HG02642 (cell line): ENCODE results near the gene SLC8A3.

Experiments
- ATAC-seq: cut with Tn5 transposase; IDR thresholded peaks from one replicate; pipeline ENCODE4 v1.9.1; 2021; ENCODE audit warnings: mild to moderate bottlenecking; ENCODE audit not compliant: unreplicated experiment, poor library complexity

Gene SLC8A3

GRCh38 chr14:70008284-70009262 lies 180.2 kb downstream of the SLC8A3 start:
- no peak for ATAC-seq

GRCh38 chr14:70006699-70007098 lies 182.1 kb downstream of the SLC8A3 start:
- ATAC-seq, result no peak

- no peak for ATAC-seq
These were observed 183.4 kb downstream of the SLC8A3 start for GRCh38 chr14:70005281-70005805.

- ATAC-seq, result no peak
These were observed 184.0 kb downstream of the SLC8A3 start for GRCh38 chr14:70004791-70005190.

GRCh38 chr14:70002589-70003346 lies 186.0 kb downstream of the SLC8A3 start:
- no peak for ATAC-seq

GRCh38 chr14:70000601-70001000 lies 188.2 kb downstream of the SLC8A3 start:
- ATAC-seq, result no peak

- ATAC-seq, result no peak
These were observed 189.5 kb downstream of the SLC8A3 start for GRCh38 chr14:69999261-69999674.

- ATAC-seq, result no peak
These were observed 190.9 kb downstream of the SLC8A3 start for GRCh38 chr14:69997849-69998248.

- ATAC-seq, result no peak
These were observed 192.5 kb downstream of the SLC8A3 start for GRCh38 chr14:69996216-69996615.
